NCI-H510A (cell line): Measurements from ENCODE around the gene ARHGAP45.

Experiments used
- DNase-seq: peaks from one replicate; lab custom pipeline; 2025; lab: John Stamatoyannopoulos, UW

ARHGAP45 gene

DNA sequence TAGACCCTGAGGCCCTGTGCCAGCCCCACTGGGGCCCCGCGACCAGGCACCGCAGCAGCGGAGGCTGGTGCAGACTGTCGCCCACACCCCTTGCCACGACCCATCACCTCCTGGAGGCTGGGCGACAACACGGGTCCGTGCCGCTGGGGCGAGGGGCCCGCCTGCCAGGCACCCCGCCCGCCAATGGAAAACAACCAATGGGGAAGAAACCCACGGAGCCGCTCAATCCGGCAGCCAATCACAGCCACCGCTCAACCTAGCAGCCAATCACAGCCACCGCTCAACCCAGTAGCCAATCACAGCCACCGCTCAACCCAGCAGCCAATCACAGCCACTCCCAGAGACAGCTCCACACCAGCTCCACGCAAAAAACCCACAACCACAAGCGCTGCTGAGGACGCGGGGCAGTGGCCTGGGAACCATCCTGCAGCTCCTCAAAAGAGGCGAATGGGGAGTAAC, 66.5 kb downstream of the ARHGAP45 start:
- no peak for DNase-seq

GRCh38 chr19:1134431-1134830, 67.5 kb downstream of the ARHGAP45 start:
- no peak for DNase-seq

DNA sequence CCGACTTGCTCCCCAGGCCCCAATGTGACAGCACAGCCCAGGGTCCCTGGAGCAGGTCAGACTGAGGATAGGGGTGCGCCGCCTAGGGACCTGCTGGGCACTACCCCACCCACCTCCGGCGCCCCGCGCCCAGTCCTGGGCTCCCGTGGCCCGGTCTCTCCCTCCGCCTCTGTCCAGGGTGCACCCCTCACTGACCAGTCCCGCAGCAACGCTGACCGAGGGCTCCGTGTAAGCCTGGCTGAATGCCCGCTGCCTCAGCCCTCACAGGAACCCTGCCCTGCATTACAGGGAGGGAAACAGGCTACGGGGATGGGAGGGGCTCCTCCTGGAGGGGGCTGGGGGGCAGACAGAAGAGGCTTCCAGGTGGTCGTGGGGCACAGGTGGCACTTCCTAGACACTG, 68.5 kb downstream of the ARHGAP45 start:
- DNase-seq, result no peak

GRCh38 chr19:1136201-1136600, 69.2 kb downstream of the ARHGAP45 start:
- peak; percentile 43 for DNase-seq
